Subcutaneous abdominal adipose tissue (tissue), 5 donors: ENCODE results near the gene ZNF410.
"Not testable (repeated sequence)": the region's sequence is repeated elsewhere in the genome, so short reads cannot be mapped to it uniquely, and the experiment has no call there.

Experiments used
- H3K27ac ChIP-seq: one replicate; pipeline ENCODE4 v1.7.0; 2013; ENCODE audit warnings: low read depth, mild to moderate bottlenecking, inconsistent platforms, low read length, moderate library complexity
- H3K27me3 ChIP-seq, 5 donors: one replicate each; pipeline ENCODE4 v1.7.0; 2013; ENCODE audit warnings: low read length in 5 of 5, inconsistent platforms in 1 of 5; ENCODE audit not compliant: control insufficient read depth in 5 of 5, insufficient read depth in 4 of 5
- H3K36me3 ChIP-seq, 5 donors: one replicate each; pipeline ENCODE4 v1.7.0; 2013; ENCODE audit warnings: low read length in 5 of 5; ENCODE audit not compliant: control insufficient read depth in 5 of 5, insufficient read depth in 5 of 5
- H3K4me1 ChIP-seq, 5 donors: one replicate each; pipeline ENCODE4 v1.7.0; 2013; ENCODE audit warnings: low read length in 5 of 5, mild to moderate bottlenecking in 3 of 5, moderate library complexity in 1 of 5; ENCODE audit not compliant: control insufficient read depth in 5 of 5, insufficient read depth in 5 of 5
- H3K4me3 ChIP-seq, 5 donors: one replicate each; pipeline ENCODE4 v1.7.0; 2013; ENCODE audit warnings: low read length in 5 of 5, low read depth in 1 of 5
- H3K9ac ChIP-seq, 5 donors: one replicate each; pipeline ENCODE4 v1.7.0; 2013; ENCODE audit warnings: low read length in 5 of 5, mild to moderate bottlenecking in 4 of 5, moderate library complexity in 3 of 5
- H3K9me3 ChIP-seq, 5 donors: one replicate each; pipeline ENCODE4 v1.7.0; 2013; ENCODE audit warnings: low read length in 5 of 5; ENCODE audit not compliant: control insufficient read depth in 5 of 5
- donor health status: healthy.
- donor health status: healthy.
- donor health status: healthy.
- donor health status: healthy.
- donor health status: healthy.

ZNF410 gene

DNA sequence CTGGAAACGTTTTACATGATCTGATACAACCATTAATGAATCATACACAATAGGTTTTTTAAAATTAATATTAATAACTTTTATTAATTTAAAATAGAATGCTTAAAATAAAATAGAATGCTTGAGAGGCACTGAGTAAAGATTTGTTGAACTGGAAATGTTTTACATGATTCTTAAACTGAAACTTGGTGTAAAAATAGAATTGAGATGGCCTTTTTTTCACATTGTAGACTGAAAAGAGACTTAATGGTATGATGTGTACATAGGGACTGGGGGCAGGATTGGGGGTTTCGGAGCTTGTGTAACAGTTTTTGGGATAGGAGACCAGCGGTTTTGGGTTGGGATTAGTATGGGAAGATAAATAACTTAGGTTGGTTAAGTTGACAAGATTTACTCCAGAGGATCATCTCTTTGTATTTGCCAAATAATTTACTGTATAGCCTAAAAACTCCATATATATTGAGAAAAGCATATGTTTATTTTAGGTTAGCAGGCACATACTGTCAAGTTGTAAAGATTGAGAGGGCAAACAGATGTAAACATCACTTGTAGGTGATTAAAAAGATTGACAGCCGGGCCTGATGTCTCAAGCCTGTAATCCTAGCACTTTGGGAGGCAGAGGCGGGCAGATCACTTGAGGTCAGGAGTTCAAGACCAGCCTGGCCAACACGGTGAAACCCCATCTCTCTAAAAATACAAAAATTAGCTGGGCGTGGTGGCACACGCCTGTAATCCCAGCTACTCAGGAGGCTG lies 2.0 kb upstream of the ZNF410 start:
- peaks cover 0 to 32% (median 21%) of the 10 kb centered on the region in 5 donors for H3K4me1 ChIP-seq
- H3K27ac ChIP-seq: no peak overlapping the region
- no peak overlapping the region for H3K4me3 ChIP-seq
- H3K9ac ChIP-seq: no peak overlapping the region
- H3K9me3 ChIP-seq: no peaks in the 10 kb centered on the region
- H3K27me3 ChIP-seq: no peaks in the 10 kb centered on the region
- no peaks in the 10 kb centered on the region for H3K36me3 ChIP-seq

DNA sequence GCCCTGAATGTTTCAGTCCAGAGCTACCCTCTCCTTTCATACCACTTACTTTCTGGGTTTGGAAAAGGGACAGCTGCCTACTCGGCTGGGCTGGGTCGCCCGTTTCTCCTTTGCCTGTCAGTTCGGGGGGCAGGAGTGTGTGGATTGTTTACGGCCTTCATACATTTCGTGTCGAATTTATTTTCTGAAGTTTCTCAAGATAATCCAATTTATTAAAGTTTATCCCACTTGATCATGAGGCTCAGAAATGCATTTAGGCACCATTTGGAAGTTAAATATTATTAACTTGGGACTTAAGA lies 608 bp downstream of the ZNF410 start:
- Histone ChIP-seq H3K4me1 (peaks cover 0 to 32% (median 21%) of the 10 kb centered on the region in 5 donors), H3K9ac (peak overlapping the region; percentile 95 to 100 (median 99)), H3K4me3 (peak overlapping the region; percentile 87 to 97 (median 91)), H3K36me3 (peaks cover 0 to 4% (median 0%) of the 10 kb centered on the region in 5 donors), H3K9me3 (no peaks in the 10 kb centered on the region), H3K27me3 (no peaks in the 10 kb centered on the region), H3K27ac (peak overlapping the region; percentile 95)

- no peaks in the 10 kb centered on the region for H3K9me3 ChIP-seq
- H3K4me1 ChIP-seq: peaks cover 0 to 32% (median 21%) of the 10 kb centered on the region in 5 donors
- peak overlapping the region; percentile 87 to 97 (median 91) for H3K4me3 ChIP-seq
- peaks cover 0 to 4% (median 0%) of the 10 kb centered on the region in 5 donors for H3K36me3 ChIP-seq
- peak overlapping the region; percentile 95 for H3K27ac ChIP-seq
- peak overlapping the region; percentile 95 to 100 (median 99) for H3K9ac ChIP-seq
- no peaks in the 10 kb centered on the region for H3K27me3 ChIP-seq
Observed at GRCh38 chr14:73887694-73888459, 1.2 kb downstream of the ZNF410 start.

DNA sequence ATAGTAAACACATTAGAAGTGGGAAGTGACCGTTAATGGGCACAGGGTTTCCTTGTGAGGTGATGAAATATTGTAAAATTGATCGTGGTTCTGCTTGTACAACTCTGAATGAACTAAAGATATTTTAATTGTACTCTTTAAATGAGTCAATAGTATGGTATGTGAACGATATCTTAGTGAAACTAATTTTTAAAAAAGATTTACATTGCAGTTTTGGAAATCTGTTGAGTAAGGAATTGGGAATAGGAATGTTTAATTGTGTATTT lies 1.7 kb downstream of the ZNF410 start:
- no peaks in the 10 kb centered on the region for H3K27me3 ChIP-seq
- H3K4me1 ChIP-seq: peaks cover 0 to 32% (median 21%) of the 10 kb centered on the region in 5 donors
- peak overlapping the region; percentile 11 for H3K27ac ChIP-seq
- H3K9me3 ChIP-seq: no peaks in the 10 kb centered on the region
- H3K9ac ChIP-seq: peak overlapping the region in 2 of 5 donors; percentile 99 to 100
- peaks cover 0 to 7% (median 3%) of the 10 kb centered on the region in 5 donors for H3K36me3 ChIP-seq
- peak overlapping the region in 1 of 5 donors; percentile 92 for H3K4me3 ChIP-seq

- peaks cover 0 to 32% (median 21%) of the 10 kb centered on the region in 5 donors for H3K4me1 ChIP-seq
- H3K36me3 ChIP-seq: peaks cover 4 to 12% (median 6%) of the 10 kb centered on the region in 5 donors
- no peaks in the 10 kb centered on the region for H3K9me3 ChIP-seq
- H3K27ac ChIP-seq: peak overlapping the region; percentile 11
- no peak overlapping the region for H3K4me3 ChIP-seq
- H3K9ac ChIP-seq: no peak overlapping the region
- no peaks in the 10 kb centered on the region for H3K27me3 ChIP-seq
Observed at GRCh38 chr14:73888971-73889370, 2.3 kb downstream of the ZNF410 start.

DNA sequence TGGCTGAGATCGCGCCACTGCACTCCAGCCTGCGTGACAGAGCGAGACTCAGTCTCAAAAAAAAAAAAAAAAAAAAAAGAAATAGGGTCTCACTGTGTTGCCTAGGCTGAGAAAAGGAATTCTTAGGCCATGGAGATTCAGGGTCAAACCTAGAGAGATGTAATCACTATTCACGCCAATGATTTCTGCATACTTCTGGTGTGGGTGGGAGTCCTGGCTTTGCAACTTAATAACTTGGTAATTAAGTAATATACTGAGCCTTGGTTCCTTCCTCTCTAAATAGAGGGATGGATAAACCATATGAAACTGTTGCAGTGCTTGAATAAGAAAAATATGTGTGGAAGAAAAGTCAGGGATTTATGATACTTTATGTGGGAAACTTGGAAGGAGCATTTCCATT lies 2.7 kb downstream of the ZNF410 start:
- Histone ChIP-seq H3K4me3 (no peak overlapping the region), H3K27me3 (no peaks in the 10 kb centered on the region), H3K36me3 (peaks cover 7 to 14% (median 10%) of the 10 kb centered on the region in 5 donors), H3K9me3 (no peaks in the 10 kb centered on the region), H3K9ac (no peak overlapping the region), H3K27ac (no peak overlapping the region), H3K4me1 (peaks cover 0 to 32% (median 21%) of the 10 kb centered on the region in 5 donors)

DNA sequence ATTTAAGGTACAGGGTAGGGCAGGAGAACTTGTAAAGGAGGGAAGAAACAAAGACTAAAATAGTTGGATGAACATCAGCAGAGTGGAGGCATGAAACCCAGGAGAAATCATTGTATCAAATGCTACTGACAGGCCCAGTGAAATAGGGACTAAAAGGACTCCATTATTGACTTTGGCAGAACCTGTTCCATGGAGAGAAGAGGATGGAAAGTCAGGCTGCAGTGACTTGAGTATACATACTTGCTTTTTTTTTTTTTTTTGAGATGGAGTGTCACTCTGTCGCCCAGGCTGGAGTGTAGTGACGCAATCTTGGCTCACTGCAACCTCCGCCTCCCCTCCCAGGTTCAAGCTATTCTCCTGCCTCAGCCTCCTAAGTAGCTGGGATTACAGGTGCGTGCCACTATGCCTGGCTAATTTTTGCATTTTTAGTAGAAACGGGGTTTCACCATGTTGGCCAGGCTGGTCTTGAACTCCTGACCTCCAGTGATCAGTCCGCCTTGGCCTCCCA lies 7.6 kb downstream of the ZNF410 start:
- H3K36me3 ChIP-seq: peaks cover 45 to 61% (median 51%) of the 10 kb centered on the region in 5 donors

GRCh38 chr14:73895939-73896338 lies 9.3 kb downstream of the ZNF410 start:
- Histone ChIP-seq H3K4me1 (no peaks in the 10 kb centered on the region), H3K27me3 (no peaks in the 10 kb centered on the region), H3K36me3 (peaks cover 47 to 73% (median 61%) of the 10 kb centered on the region in 5 donors), H3K9ac (no peak overlapping the region), H3K4me3 (no peak overlapping the region), H3K9me3 (no peaks in the 10 kb centered on the region), H3K27ac (no peak overlapping the region)

More for the DNA sequence above, 7.6 kb downstream of the ZNF410 start:
- H3K27me3 ChIP-seq, H3K4me3 ChIP-seq, H3K9me3 ChIP-seq, H3K27ac ChIP-seq, H3K4me1 ChIP-seq, H3K9ac ChIP-seq: not testable (repeated sequence)

DNA sequence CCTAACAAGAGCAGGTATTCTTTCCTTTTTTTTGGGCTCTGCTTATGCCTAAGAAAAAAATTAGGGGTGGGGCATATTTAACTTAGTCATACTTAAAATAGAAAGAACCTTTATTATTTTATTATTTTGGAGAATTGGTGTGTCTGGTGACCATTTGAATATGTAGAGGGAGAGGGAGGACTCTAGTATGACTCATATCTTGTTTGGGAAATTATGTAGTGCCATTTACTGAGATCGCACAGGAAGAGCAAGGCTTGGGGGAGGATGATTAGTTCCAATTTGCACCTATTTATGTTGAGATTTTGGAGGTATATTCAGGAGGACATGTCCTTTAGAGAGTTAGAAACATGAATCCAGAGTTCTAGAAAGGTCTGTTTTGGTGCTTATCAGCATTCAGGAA lies 9.9 kb downstream of the ZNF410 start:
- H3K27ac ChIP-seq: peak overlapping the region; percentile 7
- H3K36me3 ChIP-seq: peaks cover 47 to 73% (median 61%) of the 10 kb centered on the region in 5 donors

DNA sequence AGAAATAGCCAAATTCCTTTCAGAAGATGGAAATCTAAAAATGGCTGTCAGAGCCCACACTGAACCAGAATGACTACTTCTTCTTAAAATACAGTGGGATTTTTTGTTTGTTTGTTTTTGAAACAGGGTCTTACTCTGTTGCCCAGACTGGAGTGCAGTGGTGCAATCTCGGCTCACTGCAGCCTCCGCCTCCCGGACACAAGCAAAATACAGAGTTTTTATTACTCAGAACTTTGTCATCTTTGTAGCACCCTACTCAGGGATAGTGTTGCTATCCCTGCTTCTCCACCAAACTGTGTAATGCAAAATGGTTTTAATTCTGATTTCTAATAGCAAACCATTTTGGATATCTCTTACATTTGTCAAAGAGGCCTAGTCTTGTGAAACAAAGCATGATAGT lies 16.4 kb downstream of the ZNF410 start:
- Histone ChIP-seq H3K4me3 (no peak overlapping the region), H3K27me3 (no peaks in the 10 kb centered on the region), H3K36me3 (peaks cover 36 to 69% (median 60%) of the 10 kb centered on the region in 5 donors), H3K4me1 (no peaks in the 10 kb centered on the region), H3K9me3 (no peaks in the 10 kb centered on the region), H3K27ac (no peak overlapping the region), H3K9ac (no peak overlapping the region)

More for the DNA sequence above, 9.9 kb downstream of the ZNF410 start:
- Histone ChIP-seq H3K4me1 (no peaks in the 10 kb centered on the region), H3K4me3 (no peak overlapping the region), H3K27me3 (no peaks in the 10 kb centered on the region), H3K9me3 (no peaks in the 10 kb centered on the region), H3K9ac (no peak overlapping the region)
